GM18861 (cell line): Measurements from ENCODE around the gene MCU.

Experiments
- ATAC-seq: cut with Tn5 transposase; IDR thresholded peaks from one replicate; pipeline ENCODE4 v1.9.1; 2021; ENCODE audit not compliant: unreplicated experiment

The MCU gene

GRCh38 chr10:72935361-72935760 lies 243.4 kb downstream of the MCU start:
- no peak for ATAC-seq
